ENCODE results near the gene RBM42. TPM values are rescaled to one million over a fixed set of nuclear protein-coding genes. Genes with fewer than 3 reads are reported as not detected.
A peak's percentile ranks its signal among the peaks of the same experiment; 100 is the strongest.

Gene RBM42
- total and polyA plus RNA-seq, 2 of the 13 experiments (the other 11 are each of a cell fraction or from before 2014, with no cell fraction given): 27.2 to 55.3 TPM

- TF ChIP-seq PATZ1 (CRISPR knock-in tag; IDR thresholded peaks at IDR 0.05): 0 out of 2 replicates have a peak, but pooled peaks have one; percentile 27
- peak; percentile 58; the same call in 1 of the 2 replicates for TF ChIP-seq HES4 (CRISPR knock-in tag; IDR thresholded peaks at IDR 0.05; ENCODE audit: borderline replicate concordance)
- peak; percentile 73 for TF ChIP-seq FOXC1 (CRISPR knock-in tag; IDR thresholded peaks at IDR 0.05; ENCODE audit: borderline replicate concordance)
- TF ChIP-seq ZNF557 (CRISPR knock-in tag; IDR thresholded peaks at IDR 0.05): 0 out of 2 replicates have a peak, but pooled peaks have one; percentile 40
- no peak for TF ChIP-seq ATAD3A (CRISPR knock-in tag; IDR thresholded peaks at IDR 0.05)
- peak; percentile 80; the same call in 1 of the 2 replicates for TF ChIP-seq BRD4 (CRISPR knock-in tag; IDR thresholded peaks at IDR 0.05)
- peak; percentile 38; the same call in 1 of the 2 replicates for TF ChIP-seq FOXP4 (CRISPR knock-in tag; IDR thresholded peaks at IDR 0.05)
- TF ChIP-seq MED1 (CRISPR knock-in tag; IDR thresholded peaks at IDR 0.05): peak; percentile 60; the same call in 1 of the 2 replicates
- TF ChIP-seq ARNTL (CRISPR knock-in tag; IDR thresholded peaks at IDR 0.05): no peak
- peak; percentile 81; the same call in 1 of the 2 replicates for TF ChIP-seq KDM5A (IDR thresholded peaks at IDR 0.05; ENCODE audit: borderline replicate concordance, low read length)
- no peak for TF ChIP-seq HMG20B (CRISPR knock-in tag; conservative IDR thresholded peaks at IDR 0.05)
- peak; percentile 16; the same call in 1 of the 2 replicates for TF ChIP-seq CEBPB (IDR thresholded peaks at IDR 0.05; ENCODE audit: borderline replicate concordance, low read depth, low read length)
- TF ChIP-seq KLF16 (CRISPR knock-in tag; IDR thresholded peaks at IDR 0.05): peak in 1 of 2 experiments; percentile 86; a peak in 2 of 4 replicates
- no peak for TF ChIP-seq ZNF816 (CRISPR knock-in tag; IDR thresholded peaks at IDR 0.05; ENCODE audit: borderline replicate concordance)
- no peak for TF ChIP-seq ZNF558 (CRISPR knock-in tag; IDR thresholded peaks at IDR 0.05; ENCODE audit: borderline replicate concordance)
- TF ChIP-seq ZNF160 (CRISPR knock-in tag; IDR thresholded peaks at IDR 0.05): no peak
- TF ChIP-seq ZNF75D (CRISPR knock-in tag; IDR thresholded peaks at IDR 0.05; ENCODE audit: borderline replicate concordance): no peak
- TF ChIP-seq ADNP (CRISPR knock-in tag; IDR thresholded peaks at IDR 0.05): no peak
- TF ChIP-seq TBP (CRISPR knock-in tag; IDR thresholded peaks at IDR 0.05): 0 out of 2 replicates have a peak, but pooled peaks have one; percentile 74
- TF ChIP-seq RBM22 (optimal IDR thresholded peaks at IDR 0.05; ENCODE audit: low read length): no peak
- peak; percentile 60 for TF ChIP-seq NFYC (CRISPR knock-in tag; IDR thresholded peaks at IDR 0.05)
- 0 out of 2 replicates have a peak, but pooled peaks have one; percentile 8 for TF ChIP-seq ZNF512 (CRISPR knock-in tag; IDR thresholded peaks at IDR 0.05)
- no peak for TF ChIP-seq MNT (IDR thresholded peaks at IDR 0.05)
Measured at GRCh38 chr19:35612559-35613321, 16.1 kb upstream of the RBM42 start, which contains the start of gene HAUS5 (continued).
